Activated CD4-positive, alpha-beta memory T cell treated with anti-CD3 and anti-CD28 coated beads, Interleukin-2, amount 10 ng/mL, durations not matched to agents 7 days and 5 days (primary cell): ENCODE measurements around the gene ZFP42. TPM values are rescaled to one million over a fixed set of nuclear protein-coding genes. Genes with fewer than 3 reads are reported as not detected.
"Not testable (repeated sequence)": the region's sequence is repeated elsewhere in the genome, so short reads cannot be mapped to it uniquely, and the experiment has no call there.

ENCODE experiments used
- CTCF ChIA-PET: fragments of 350-600 bp; sonication (Branson Sonifier 250); formaldehyde crosslinking; loops from one replicate; lab custom pipeline; 2021; ENCODE audit warnings: antibody characterized with exemption, inconsistent platforms; lab: Charles Lee
- POLR2A ChIA-PET: fragments of 350-600 bp; sonication (Branson Sonifier 250); formaldehyde crosslinking; loops from one replicate; lab custom pipeline; 2021; ENCODE audit warnings: antibody characterized with exemption; lab: Charles Lee
- DNase-seq: peaks from one replicate; pipeline ENCODE4 v3.0.0-alpha.2; 2020
- H3K27ac Mint-ChIP-seq: one replicate; pipeline ENCODE4 v1.8.0; 2021; ENCODE audit warnings: mild to moderate bottlenecking, mixed read lengths
- H3K27me3 Mint-ChIP-seq: one replicate; pipeline ENCODE4 v1.8.0; 2021; ENCODE audit warnings: mixed read lengths
- H3K36me3 Mint-ChIP-seq: one replicate; pipeline ENCODE4 v1.8.0; 2021; ENCODE audit warnings: low read depth, mixed read lengths
- H3K4me1 Mint-ChIP-seq: one replicate; pipeline ENCODE4 v1.8.0; 2021; ENCODE audit warnings: mixed read lengths
- H3K4me3 Mint-ChIP-seq: one replicate; pipeline ENCODE4 v1.8.0; 2021; ENCODE audit warnings: mild to moderate bottlenecking, mixed read lengths
- H3K9me3 Mint-ChIP-seq: one replicate; pipeline ENCODE4 v1.8.0; 2021; ENCODE audit warnings: mixed read lengths
- total RNA-seq, 2 experiments: library from RNA; stranded (reverse); gene quantifications; one replicate each; pipeline ENCODE4 v1.2.3, GENCODE V29; 2021

Gene ZFP42
- total RNA-seq, 2 experiments from 2014 or later, result not detected

DNA sequence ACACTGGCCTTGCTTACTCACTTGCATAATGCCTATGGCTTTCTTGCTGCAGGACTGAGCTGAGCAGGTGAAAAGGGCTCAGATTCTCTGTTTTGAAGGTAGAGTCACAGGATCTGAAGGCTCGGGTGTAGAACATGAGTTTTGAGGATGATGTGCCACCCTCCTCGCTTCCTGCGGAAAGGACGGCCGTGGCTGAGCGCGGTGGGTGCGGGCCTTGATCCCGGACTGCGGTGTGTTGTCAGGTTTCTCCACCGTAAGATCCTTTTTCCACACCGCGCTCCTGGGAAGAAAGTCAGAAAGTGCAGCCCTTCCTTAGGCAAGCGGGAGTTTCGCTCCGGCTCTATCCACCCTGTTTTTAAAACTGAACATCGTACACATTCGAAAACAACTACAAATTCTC lies 36.2 kb downstream of the ZFP42 start:
- H3K9me3 Mint-ChIP-seq, result peaks cover 14% of the 10 kb centered on the region
- no peak for DNase-seq
- no peaks in the 10 kb centered on the region for H3K4me1 Mint-ChIP-seq
- CTCF ChIA-PET, result no interaction called here
- POLR2A ChIA-PET, result no interaction called here
- no peaks in the 10 kb centered on the region for H3K36me3 Mint-ChIP-seq
- no peak overlapping the region for H3K4me3 Mint-ChIP-seq
- H3K27me3 Mint-ChIP-seq, result no peaks in the 10 kb centered on the region
- H3K27ac Mint-ChIP-seq, result no peak overlapping the region

DNA sequence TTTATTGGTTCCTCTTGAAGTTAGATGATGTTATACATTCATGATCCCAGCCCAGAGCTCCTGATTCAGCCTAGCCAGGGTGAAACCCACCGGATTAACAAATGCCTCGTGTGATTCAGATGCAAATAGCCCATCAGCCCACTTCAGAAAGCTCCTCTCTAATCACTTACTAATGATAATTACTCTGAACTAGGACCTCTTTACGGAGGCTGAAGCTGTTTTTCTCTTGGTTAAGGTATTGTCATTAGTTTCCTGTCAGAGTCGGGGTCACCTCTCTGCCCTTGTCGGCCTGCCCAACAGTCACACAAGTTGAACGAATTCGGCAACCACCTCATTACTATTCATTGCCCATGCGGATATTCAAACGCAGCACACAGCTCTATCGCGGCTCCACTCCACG lies 36.6 kb downstream of the ZFP42 start:
- POLR2A ChIA-PET, result no interaction called here
- Mint-ChIP-seq H3K4me3 (no peak overlapping the region), H3K36me3 (no peaks in the 10 kb centered on the region), H3K4me1 (no peaks in the 10 kb centered on the region), H3K27ac (no peak overlapping the region), H3K27me3 (no peaks in the 10 kb centered on the region), H3K9me3 (peaks cover 14% of the 10 kb centered on the region)
- CTCF ChIA-PET, result no interaction called here
- DNase-seq, result no peak

DNA sequence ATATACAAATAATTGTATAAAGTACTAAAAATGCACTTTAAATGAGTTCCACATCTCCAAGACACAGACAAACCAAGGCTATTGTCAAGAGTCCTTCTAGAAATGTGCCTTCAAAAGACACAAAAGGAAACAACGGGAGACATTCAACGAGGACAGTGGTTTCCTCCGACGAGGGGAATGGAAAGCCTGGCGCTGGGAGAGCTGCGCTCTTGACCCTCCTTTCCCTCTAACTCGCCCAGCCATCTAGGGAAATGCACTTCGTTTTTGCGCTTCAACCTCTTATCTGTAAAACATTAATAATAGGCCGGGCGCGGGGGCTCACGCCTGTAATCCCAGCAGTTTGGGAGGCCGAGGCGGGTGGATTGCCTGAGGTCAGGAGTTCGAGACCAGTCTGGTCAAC lies 37.0 kb downstream of the ZFP42 start:
- H3K4me3 Mint-ChIP-seq, result no peak overlapping the region
- no peaks in the 10 kb centered on the region for H3K4me1 Mint-ChIP-seq
- no peaks in the 10 kb centered on the region for H3K36me3 Mint-ChIP-seq
- POLR2A ChIA-PET, result no interaction called here
- no peaks in the 10 kb centered on the region for H3K27me3 Mint-ChIP-seq
- peaks cover 10% of the 10 kb centered on the region for H3K9me3 Mint-ChIP-seq
- no peak overlapping the region for H3K27ac Mint-ChIP-seq
- CTCF ChIA-PET, result no interaction called here
- no peak for DNase-seq

DNA sequence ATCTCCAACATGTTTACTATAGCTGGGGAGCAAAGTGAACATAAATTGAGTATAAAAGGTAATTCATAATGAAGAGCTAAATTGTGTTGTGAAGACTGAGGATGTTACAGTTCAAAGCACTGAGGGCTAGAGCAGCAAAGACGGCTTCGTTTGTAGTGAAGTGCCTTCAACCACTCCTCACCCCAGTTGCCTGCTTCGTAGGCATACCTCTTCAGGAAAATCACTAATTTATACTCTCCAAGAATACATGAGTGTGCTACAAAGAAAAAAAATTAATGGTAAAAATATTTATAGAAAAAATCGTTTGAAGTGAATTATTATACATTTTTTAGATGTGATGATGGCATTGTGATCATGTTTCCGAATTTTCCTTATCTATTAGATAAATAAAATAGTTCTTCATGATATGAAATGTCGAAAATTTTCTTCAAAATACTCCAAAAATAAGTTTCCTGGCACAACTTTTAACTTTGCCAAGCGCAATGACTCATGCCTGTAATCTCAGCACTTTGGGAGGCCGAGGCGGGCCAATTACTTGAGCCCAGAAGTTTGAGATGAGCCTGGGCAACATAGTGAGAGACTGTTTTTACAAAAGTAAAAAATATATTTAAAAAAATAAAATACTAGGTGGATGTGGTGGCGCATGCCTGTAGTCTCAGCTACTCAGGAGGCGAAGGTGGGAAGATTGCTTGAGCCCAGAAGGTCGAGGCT lies 41.6 kb downstream of the ZFP42 start:
- no peak for DNase-seq
- ChIA-PET CTCF (no interaction called here), POLR2A (no interaction called here)
- Mint-ChIP-seq H3K4me1 (no peaks in the 10 kb centered on the region), H3K36me3 (no peaks in the 10 kb centered on the region), H3K9me3 (peaks cover 7% of the 10 kb centered on the region), H3K27me3 (no peaks in the 10 kb centered on the region), H3K27ac (no peak overlapping the region), H3K4me3 (no peak overlapping the region)

DNA sequence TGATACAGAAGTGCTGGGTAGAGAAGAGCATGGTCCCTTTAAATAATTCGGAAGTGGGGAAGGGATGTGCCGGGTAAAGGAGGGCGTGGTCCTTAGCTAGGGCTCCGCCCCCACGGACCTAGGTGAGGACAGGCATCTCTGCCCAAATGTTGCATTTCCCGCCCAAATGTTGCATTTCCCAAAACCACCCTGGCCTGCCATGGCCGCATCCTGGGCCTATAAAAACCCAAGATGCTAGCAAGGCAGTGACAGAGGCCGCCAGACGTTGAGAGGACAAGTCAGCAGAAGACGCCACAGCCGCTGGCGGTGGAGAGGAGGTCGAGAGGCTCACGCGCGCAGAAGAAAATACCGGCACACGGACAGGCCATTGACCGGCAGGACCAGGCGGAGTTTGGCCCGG lies 46.1 kb downstream of the ZFP42 start:
- no peaks in the 10 kb centered on the region for H3K36me3 Mint-ChIP-seq
- no peak overlapping the region for H3K4me3 Mint-ChIP-seq
- H3K27me3 Mint-ChIP-seq, result no peaks in the 10 kb centered on the region
- no peak for DNase-seq
- no peak overlapping the region for H3K27ac Mint-ChIP-seq
- CTCF ChIA-PET, result no interaction called here
- POLR2A ChIA-PET, result no interaction called here
- H3K4me1 Mint-ChIP-seq, result no peaks in the 10 kb centered on the region
- peaks cover 9% of the 10 kb centered on the region for H3K9me3 Mint-ChIP-seq

DNA sequence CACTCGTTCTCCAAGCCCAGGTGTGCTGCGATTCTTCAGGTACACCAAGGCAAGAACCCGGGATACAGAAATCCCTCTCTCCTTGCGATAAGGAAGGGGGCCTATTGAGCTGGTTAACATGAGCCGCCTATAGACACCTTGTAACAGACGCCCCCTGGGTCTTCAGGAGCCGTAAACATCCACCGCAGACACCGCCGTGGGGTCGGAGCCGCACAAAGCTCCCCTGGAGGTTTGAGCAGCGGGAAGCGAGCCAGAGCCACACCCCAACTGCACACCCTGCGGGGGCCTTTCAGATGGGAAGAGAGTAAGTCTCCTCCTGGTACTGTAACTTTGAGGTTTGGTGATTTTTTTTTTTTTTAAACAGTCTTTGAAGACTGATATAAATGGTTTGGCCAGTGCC lies 46.6 kb downstream of the ZFP42 start:
- H3K4me3 Mint-ChIP-seq, result no peak overlapping the region
- H3K36me3 Mint-ChIP-seq, result no peaks in the 10 kb centered on the region
- no peaks in the 10 kb centered on the region for H3K27me3 Mint-ChIP-seq
- DNase-seq, result no peak
- peaks cover 9% of the 10 kb centered on the region for H3K9me3 Mint-ChIP-seq
- H3K27ac Mint-ChIP-seq, result no peak overlapping the region
- H3K4me1 Mint-ChIP-seq, result no peaks in the 10 kb centered on the region
- ChIA-PET POLR2A (no interaction called here), CTCF (no interaction called here)

DNA sequence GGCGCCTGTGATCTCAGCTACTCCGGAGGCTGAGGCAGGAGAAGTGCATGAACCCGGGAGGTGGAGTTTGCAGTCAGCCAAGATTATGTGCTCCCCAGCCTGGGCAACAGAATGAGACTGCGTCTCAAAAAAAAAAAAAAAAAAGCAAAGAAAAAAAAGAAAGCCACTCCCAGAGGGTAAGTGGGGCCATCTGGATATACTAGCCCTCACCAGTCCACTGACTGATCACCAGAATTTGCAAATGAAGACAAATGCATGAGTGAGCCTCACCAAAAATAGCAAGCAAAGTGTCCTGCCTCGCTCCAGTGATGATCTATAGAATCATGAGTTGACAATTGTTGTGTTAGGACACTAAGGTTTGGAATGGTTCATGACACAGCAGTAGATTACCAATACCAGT lies 47.6 kb downstream of the ZFP42 start:
- Mint-ChIP-seq H3K9me3 (peaks cover 9% of the 10 kb centered on the region), H3K36me3 (no peaks in the 10 kb centered on the region), H3K4me1 (no peaks in the 10 kb centered on the region), H3K27ac (no peak overlapping the region), H3K4me3 (no peak overlapping the region), H3K27me3 (no peaks in the 10 kb centered on the region)
- POLR2A ChIA-PET, result no interaction called here
- no peak for DNase-seq
- CTCF ChIA-PET, result no interaction called here

DNA sequence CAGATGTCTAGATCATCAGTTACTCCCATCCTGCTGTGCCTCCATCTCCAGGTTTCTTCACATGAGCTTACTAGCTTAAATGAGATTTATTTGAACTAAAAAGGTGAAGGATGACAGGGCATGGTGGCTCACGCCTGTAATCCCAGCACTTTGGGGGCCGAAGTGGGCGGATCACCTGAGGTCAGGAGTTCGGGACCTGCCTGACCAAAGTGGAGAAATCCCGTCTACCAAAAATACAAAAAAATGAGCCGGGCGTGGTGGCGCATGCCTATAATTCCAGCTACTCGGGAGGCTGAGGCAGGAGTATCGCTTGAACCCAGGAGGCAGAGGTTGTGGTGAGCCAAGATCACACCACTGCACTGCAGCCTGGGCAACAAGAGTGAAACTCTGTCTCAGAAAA lies 49.9 kb downstream of the ZFP42 start:
- CTCF ChIA-PET, H3K27me3 Mint-ChIP-seq, H3K4me1 Mint-ChIP-seq, DNase-seq, POLR2A ChIA-PET, H3K27ac Mint-ChIP-seq, H3K4me3 Mint-ChIP-seq, H3K9me3 Mint-ChIP-seq, H3K36me3 Mint-ChIP-seq: not testable (repeated sequence)

DNA sequence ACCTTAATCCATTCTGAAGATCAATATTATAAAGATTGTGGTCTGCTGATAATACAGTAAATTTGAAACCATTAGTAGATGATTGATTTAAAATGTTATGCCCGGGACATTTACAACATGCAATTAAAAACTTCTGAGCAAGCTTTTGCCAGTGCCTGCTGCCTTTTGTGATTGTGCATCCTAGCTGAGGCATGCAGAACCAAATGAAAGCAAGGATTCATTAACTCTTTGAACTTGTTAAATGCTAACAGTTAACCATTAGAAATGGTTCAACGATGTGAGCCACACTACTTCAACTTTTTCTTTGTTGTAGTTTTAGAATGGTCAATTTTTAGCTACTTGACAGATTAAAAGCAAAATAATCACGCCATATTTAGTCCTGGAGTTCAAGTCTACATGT lies 51.1 kb downstream of the ZFP42 start:
- CTCF ChIA-PET, result no interaction called here
- Mint-ChIP-seq H3K4me3 (no peak overlapping the region), H3K27ac (no peak overlapping the region), H3K27me3 (no peaks in the 10 kb centered on the region), H3K4me1 (no peaks in the 10 kb centered on the region), H3K9me3 (peaks cover 5% of the 10 kb centered on the region), H3K36me3 (no peaks in the 10 kb centered on the region)
- POLR2A ChIA-PET, result no interaction called here
- DNase-seq, result no peak

DNA sequence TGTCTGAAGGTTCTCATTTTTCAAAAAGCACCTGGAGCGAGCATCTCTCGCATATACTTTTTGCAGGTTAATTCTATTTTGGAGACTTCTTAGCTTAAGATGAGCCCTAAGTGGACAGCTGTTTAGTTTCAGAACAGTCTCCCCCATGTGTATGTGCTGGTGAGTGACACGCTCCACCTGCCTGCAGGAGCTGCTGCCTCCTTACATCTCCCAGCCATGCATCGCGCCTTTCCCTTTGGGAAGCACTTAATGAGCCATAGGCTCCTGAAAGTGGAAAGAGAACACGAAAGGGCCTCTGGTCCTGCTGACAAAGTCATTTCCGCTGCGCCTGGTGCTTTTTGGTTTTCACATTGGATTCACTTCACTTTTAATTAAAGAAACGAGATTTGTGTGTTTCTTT lies 57.7 kb downstream of the ZFP42 start:
- no peak for DNase-seq
- Mint-ChIP-seq H3K4me3 (no peak overlapping the region), H3K4me1 (no peaks in the 10 kb centered on the region), H3K9me3 (peaks cover 12% of the 10 kb centered on the region), H3K36me3 (no peaks in the 10 kb centered on the region), H3K27me3 (no peaks in the 10 kb centered on the region), H3K27ac (no peak overlapping the region)
- CTCF ChIA-PET, result no interaction called here
- POLR2A ChIA-PET, result no interaction called here

Other genes with a start within 250 kb of the ZFP42 start
- gene TRIML2, start 113.8 kb downstream of the ZFP42 start, total RNA-seq, result not detected
- gene TRIML1, start 143.7 kb downstream of the ZFP42 start, total RNA-seq, result not detected